Prostate gland (tissue), 2 donors: Measurements from ENCODE around the gene RELT. TPM values are rescaled to one million over a fixed set of nuclear protein-coding genes. Genes with fewer than 3 reads are reported as not detected.
A peak's percentile ranks its signal among the peaks of the same experiment; 100 is the strongest.

ENCODE experiments used
- DNase-seq: peaks from one replicate; pipeline ENCODE4 v3.0.0-alpha.2; 2019; ENCODE audit warnings: low spot score
- H3K27ac ChIP-seq, 2 donors: fragments of 200-600 bp; sonication (generic); 2 replicates each; pipeline ENCODE4 v1.5.1; 2017 to 2019
- H3K27me3 ChIP-seq: fragments of 200-600 bp; sonication (generic); replicated peaks from 2 replicates; pipeline ENCODE4 v1.5.1; 2019; ENCODE audit not compliant: insufficient read depth
- H3K36me3 ChIP-seq, 2 donors: fragments of 200-600 bp; sonication (generic); 1 replicate in 1 of 2; 2 replicates in 1 of 2; pipeline versions ENCODE4 v1.5.1 to v1.8.1; 2017 to 2019
- H3K4me1 ChIP-seq: fragments of 200-600 bp; sonication (generic); replicated peaks from 2 replicates; pipeline ENCODE4 v1.5.1; 2019
- H3K4me3 ChIP-seq, 2 donors: fragments of 200-600 bp; sonication (generic); 2 replicates each; pipeline ENCODE4 v1.5.1; 2017 to 2019
- H3K9me3 ChIP-seq: fragments of 200-600 bp; sonication (generic); 2 replicates; pipeline ENCODE4 v1.5.1; 2017
- POLR2A ChIP-seq: fragments of 450-650 bp; IDR thresholded peaks from one replicate; pipeline ENCODE4 v1.6.1; 2016; ENCODE audit warnings: antibody characterized with exemption, mild to moderate bottlenecking
- POLR2AphosphoS5 ChIP-seq: sonication (generic); formaldehyde crosslinking; IDR thresholded peaks from one replicate; pipeline ENCODE4 v1.6.1; 2017; ENCODE audit warnings: antibody characterized with exemption
- WGBS: methylation state at CpG from one replicate; pipeline ENCODE4 v1.1.5; 2018; 5-methylcytosine and 5-hydroxymethylcytosine counted together
- intact Hi-C: fragments of 100-400 bp; cut with DNase I; formaldehyde crosslinking; loops from one replicate; pipeline ENCODE4 v1.14.2; 2022
- total RNA-seq, 2 donors: library from RNA; depleted of rRNA; stranded (reverse); fragments of >200 nt; gene quantifications; one replicate each; pipeline ENCODE4 v1.1.0, GENCODE V29; 2016
- TF ChIP-seq, protein P1 (sequence below), 4 experiments: fragments of 200-600 bp in 2 of 4; fragments of 450-650 bp in 2 of 4; sonication (generic) in 2 of 4; IDR thresholded peaks; 1 replicate in 3 of 4; 2 replicates in 1 of 4; pipeline ENCODE4 v1.5.1; 2016 to 2019; ENCODE audit warnings: antibody characterized with exemption in 4 of 4, mild to moderate bottlenecking in 2 of 4, moderate library complexity in 2 of 4

The RELT gene
- total RNA-seq, 2 donors from 2014 or later, result 0.96 to 10.3 TPM

DNA sequence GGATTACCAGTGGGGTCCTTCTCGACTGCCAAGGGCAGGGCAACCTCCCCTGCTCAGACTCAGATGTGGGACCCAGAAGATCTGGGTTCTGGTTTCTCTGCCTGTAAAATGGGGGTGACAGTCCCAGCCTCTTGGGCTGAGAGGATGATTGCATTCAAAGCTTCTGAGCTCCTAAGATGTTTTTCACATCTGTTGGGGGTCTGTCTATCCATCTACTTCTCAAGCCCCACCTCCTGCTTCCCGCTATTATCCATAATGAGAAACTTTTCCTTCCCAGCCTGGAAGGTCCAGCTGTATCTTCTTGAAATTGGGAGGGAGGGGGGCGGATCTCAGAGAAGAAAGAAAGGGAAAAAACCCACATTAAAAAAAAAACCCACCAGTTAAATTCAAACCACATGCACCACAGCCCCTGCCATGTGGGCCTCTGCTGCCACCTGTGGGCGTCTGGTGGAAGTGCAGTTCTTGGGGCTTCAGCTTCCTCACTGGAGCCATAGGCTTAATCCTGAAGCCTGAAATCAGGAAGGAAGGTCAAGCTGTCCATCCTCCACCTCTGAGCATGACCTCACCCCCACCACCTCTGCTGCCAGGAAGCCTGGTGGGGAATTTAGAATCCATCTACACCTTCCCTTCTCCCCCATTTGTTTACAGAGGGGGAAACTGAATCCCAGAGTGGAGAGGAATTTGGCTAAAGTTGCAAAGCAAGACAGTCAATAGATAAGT, 40.8 kb upstream of the RELT start:
- TF ChIP-seq POLR2AphosphoS5 (peak; percentile 65), POLR2A (no peak)
- TF ChIP-seq, protein P1, sequence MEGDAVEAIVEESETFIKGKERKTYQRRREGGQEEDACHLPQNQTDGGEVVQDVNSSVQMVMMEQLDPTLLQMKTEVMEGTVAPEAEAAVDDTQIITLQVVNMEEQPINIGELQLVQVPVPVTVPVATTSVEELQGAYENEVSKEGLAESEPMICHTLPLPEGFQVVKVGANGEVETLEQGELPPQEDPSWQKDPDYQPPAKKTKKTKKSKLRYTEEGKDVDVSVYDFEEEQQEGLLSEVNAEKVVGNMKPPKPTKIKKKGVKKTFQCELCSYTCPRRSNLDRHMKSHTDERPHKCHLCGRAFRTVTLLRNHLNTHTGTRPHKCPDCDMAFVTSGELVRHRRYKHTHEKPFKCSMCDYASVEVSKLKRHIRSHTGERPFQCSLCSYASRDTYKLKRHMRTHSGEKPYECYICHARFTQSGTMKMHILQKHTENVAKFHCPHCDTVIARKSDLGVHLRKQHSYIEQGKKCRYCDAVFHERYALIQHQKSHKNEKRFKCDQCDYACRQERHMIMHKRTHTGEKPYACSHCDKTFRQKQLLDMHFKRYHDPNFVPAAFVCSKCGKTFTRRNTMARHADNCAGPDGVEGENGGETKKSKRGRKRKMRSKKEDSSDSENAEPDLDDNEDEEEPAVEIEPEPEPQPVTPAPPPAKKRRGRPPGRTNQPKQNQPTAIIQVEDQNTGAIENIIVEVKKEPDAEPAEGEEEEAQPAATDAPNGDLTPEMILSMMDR (IDR thresholded peaks at IDR 0.05), result peak; percentile 88 to 98 (median 94)
- Histone ChIP-seq H3K9me3 (no peaks in the 10 kb centered on the region), H3K27ac (peak overlapping the region; percentile 56 to 71), H3K4me1 (peaks cover 3% of the 10 kb centered on the region), H3K36me3 (no peaks in the 10 kb centered on the region), H3K4me3 (no peak overlapping the region), H3K27me3 (no peaks in the 10 kb centered on the region)
- 4% methylated on average over 4 of the region's 4 CpGs for WGBS
- peak; percentile 72 for DNase-seq
- intact Hi-C loops, result loop anchor here (1.0 kb wide), 1 partner anchor 28 kb away; no protein-coding TSS in a partner anchor

DNA sequence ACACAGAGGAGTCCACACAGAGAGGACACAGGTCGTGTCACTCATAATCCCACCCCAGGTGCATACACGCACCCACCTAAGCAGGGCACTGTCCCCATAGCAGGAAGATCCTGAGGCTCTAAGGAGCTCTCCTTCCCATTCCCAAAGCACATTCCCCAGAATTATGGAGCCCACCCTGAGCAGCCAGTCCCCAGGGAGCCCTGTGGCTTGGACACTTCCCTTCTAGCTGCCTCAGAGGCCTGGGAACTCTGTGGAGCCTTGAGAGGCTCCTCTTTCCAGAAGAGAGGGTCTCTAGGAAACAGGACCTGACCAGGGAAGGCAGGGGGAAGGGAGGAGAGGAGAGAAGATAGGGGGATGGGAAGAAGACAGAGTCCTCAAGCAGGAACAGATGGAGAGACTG, 38.4 kb upstream of the RELT start:
- TF ChIP-seq POLR2A, result no peak
- TF ChIP-seq, protein P1 (IDR thresholded peaks at IDR 0.05), result no peak
- no peak for TF ChIP-seq POLR2AphosphoS5
- Histone ChIP-seq H3K27me3 (no peaks in the 10 kb centered on the region), H3K36me3 (no peaks in the 10 kb centered on the region), H3K9me3 (no peaks in the 10 kb centered on the region), H3K4me3 (no peak overlapping the region), H3K4me1 (peaks cover 7% of the 10 kb centered on the region), H3K27ac (peak overlapping the region in 1 of 2 donors; percentile 15)
- no peak for DNase-seq
- 93% methylated on average over 2 of the region's 2 CpGs for WGBS
- intact Hi-C loops, result no loop called here

DNA sequence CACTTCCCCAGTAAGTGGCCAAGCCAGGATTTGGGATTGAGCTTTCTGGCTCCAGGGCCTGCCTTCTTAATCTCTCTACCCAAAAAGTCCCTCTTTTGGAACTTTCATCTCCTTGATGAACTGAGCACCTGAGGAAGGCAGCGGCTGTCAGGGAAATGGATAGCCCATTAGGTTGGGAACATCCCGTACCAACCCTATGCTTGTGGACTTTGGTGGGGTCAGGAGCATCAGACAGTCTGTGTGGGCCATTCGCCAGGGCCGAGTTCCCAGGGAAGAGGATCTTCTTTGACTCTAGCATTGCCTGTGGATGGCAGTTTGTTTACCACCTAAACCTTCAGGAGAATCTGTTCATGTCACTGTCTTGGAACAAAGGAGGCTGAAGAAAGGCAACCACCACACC, 37.9 kb upstream of the RELT start:
- no peak for DNase-seq
- 26% methylated on average over 4 of the region's 4 CpGs for WGBS
- no peaks in the 10 kb centered on the region for H3K36me3 ChIP-seq
- H3K27me3 ChIP-seq, result no peaks in the 10 kb centered on the region
- peaks cover 7% of the 10 kb centered on the region for H3K4me1 ChIP-seq
- TF ChIP-seq POLR2A, result no peak
- peak; percentile 58 for TF ChIP-seq POLR2AphosphoS5
- TF ChIP-seq, protein P1 (IDR thresholded peaks at IDR 0.05), result no peak
- intact Hi-C loops, result no loop called here
- H3K4me3 ChIP-seq, result no peak overlapping the region
- H3K9me3 ChIP-seq, result no peaks in the 10 kb centered on the region
- H3K27ac ChIP-seq, result peak overlapping the region in 1 of 2 donors; percentile 57

DNA sequence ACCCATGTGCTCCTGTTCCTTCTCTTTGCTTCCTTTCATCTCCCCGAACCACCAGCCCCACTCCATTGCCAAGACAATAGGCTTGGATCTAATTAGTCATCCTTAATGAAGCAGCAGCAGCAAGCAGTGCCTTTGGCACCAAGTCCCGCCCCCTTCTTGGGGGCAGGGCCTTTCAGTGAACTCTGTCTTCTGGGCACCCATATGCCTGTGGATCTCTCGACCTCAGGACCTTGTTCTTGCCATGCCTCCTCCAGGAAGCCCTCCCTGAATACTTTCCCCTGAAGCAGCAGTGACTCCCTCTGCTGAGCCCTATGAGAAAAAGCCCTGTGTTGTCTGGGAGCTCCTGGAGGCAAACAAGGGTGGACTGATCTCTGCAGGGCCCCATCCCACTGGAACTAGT, 36.0 kb upstream of the RELT start:
- TF ChIP-seq, protein P1 (IDR thresholded peaks at IDR 0.05), result no peak
- no peak for TF ChIP-seq POLR2A
- no peak for TF ChIP-seq POLR2AphosphoS5
- DNase-seq, result no peak
- Histone ChIP-seq H3K27ac (peak overlapping the region in 1 of 2 donors; percentile 15), H3K4me3 (no peak overlapping the region), H3K9me3 (no peaks in the 10 kb centered on the region), H3K36me3 (no peaks in the 10 kb centered on the region), H3K27me3 (no peaks in the 10 kb centered on the region), H3K4me1 (peaks cover 7% of the 10 kb centered on the region)
- WGBS, result 61% methylated on average over 3 of the region's 3 CpGs
- intact Hi-C loops, result no loop called here

DNA sequence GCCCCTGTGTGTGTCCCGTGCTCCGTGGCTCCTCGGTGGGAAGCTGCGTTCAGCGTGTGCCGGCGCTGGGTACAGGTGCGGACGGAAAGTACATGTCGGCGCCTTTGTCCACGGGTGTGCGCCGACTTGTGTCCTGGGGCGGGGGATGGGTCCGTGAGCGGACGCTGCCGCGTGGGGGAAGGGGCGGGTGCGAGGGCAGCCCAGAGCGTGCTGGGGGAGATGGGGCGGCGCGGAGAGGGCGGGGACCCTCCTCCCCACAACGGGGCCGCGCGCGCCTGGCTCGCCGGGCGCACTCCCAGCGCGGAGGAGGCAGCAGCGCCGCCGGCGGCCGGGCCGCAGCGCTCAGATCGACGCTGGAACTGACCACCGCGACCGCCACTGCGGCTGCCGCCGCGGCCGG, 33.6 kb upstream of the RELT start:
- WGBS, result 16% methylated on average over 29 of the region's 54 CpGs
- TF ChIP-seq, protein P1 (IDR thresholded peaks at IDR 0.05), result no peak
- TF ChIP-seq POLR2A (no peak), POLR2AphosphoS5 (no peak)
- intact Hi-C loops, result no loop called here
- Histone ChIP-seq H3K9me3 (no peaks in the 10 kb centered on the region), H3K4me1 (peaks cover 7% of the 10 kb centered on the region), H3K4me3 (peak overlapping the region; percentile 22 to 34), H3K27me3 (no peaks in the 10 kb centered on the region), H3K36me3 (no peaks in the 10 kb centered on the region), H3K27ac (peak overlapping the region in 1 of 2 donors; percentile 5)
- DNase-seq, result no peak
